ENCODE measurements around the gene ADAMTS3.

The ADAMTS3 gene

GRCh38 chr4:72286910-72287309, 282.1 kb downstream of the ADAMTS3 start:
- Histone ChIP-seq H3K36me3 (no peaks in the 10 kb centered on the region), H3K27me3 (ENCODE audit: insufficient read depth, low read depth, severe bottlenecking) (no peaks in the 10 kb centered on the region), H3K27ac (no peak overlapping the region), H3K9me3 (ENCODE audit: severe bottlenecking) (no peaks in the 10 kb centered on the region), H3K4me3 (ENCODE audit: low read depth, low read length) (no peak overlapping the region)
- DNase-seq, result no peak
- TF ChIP-seq CTCF (IDR thresholded peaks at IDR 0.05; ENCODE audit: low read depth, low read length), result no peak

GRCh38 chr4:72286185-72286584, 282.8 kb downstream of the ADAMTS3 start:
- DNase-seq, result no peak
- no peaks in the 10 kb centered on the region for H3K9me3 ChIP-seq (ENCODE audit: severe bottlenecking)
- no peak for TF ChIP-seq CTCF (IDR thresholded peaks at IDR 0.05; ENCODE audit: low read depth, low read length)
- H3K27ac ChIP-seq, result no peak overlapping the region
- no peaks in the 10 kb centered on the region for H3K27me3 ChIP-seq (ENCODE audit: insufficient read depth, low read depth, severe bottlenecking)
- H3K36me3 ChIP-seq, result no peaks in the 10 kb centered on the region
- H3K4me3 ChIP-seq (ENCODE audit: low read depth, low read length), result no peak overlapping the region

- no peak for TF ChIP-seq CTCF (IDR thresholded peaks at IDR 0.05; ENCODE audit: low read depth, low read length)
- no peak for DNase-seq
- no peaks in the 10 kb centered on the region for H3K36me3 ChIP-seq
- no peak overlapping the region for H3K4me3 ChIP-seq (ENCODE audit: low read depth, low read length)
- H3K27me3 ChIP-seq (ENCODE audit: insufficient read depth, low read depth, severe bottlenecking), result no peaks in the 10 kb centered on the region
- no peaks in the 10 kb centered on the region for H3K9me3 ChIP-seq (ENCODE audit: severe bottlenecking)
- no peak overlapping the region for H3K27ac ChIP-seq
Measured at GRCh38 chr4:72283357-72283756, 285.7 kb downstream of the ADAMTS3 start.

GRCh38 chr4:72280252-72280651, 288.8 kb downstream of the ADAMTS3 start:
- no peak for DNase-seq
- H3K4me3 ChIP-seq (ENCODE audit: low read depth, low read length), result no peak overlapping the region
- TF ChIP-seq CTCF (IDR thresholded peaks at IDR 0.05; ENCODE audit: low read depth, low read length), result no peak
- H3K27ac ChIP-seq, result no peak overlapping the region
- no peaks in the 10 kb centered on the region for H3K27me3 ChIP-seq (ENCODE audit: insufficient read depth, low read depth, severe bottlenecking)
- no peaks in the 10 kb centered on the region for H3K9me3 ChIP-seq (ENCODE audit: severe bottlenecking)
- no peaks in the 10 kb centered on the region for H3K36me3 ChIP-seq

GRCh38 chr4:72275381-72275780, 293.6 kb downstream of the ADAMTS3 start:
- Histone ChIP-seq H3K9me3 (ENCODE audit: severe bottlenecking) (no peaks in the 10 kb centered on the region), H3K27ac (no peak overlapping the region), H3K27me3 (ENCODE audit: insufficient read depth, low read depth, severe bottlenecking) (no peaks in the 10 kb centered on the region), H3K4me3 (ENCODE audit: low read depth, low read length) (no peak overlapping the region), H3K36me3 (no peaks in the 10 kb centered on the region)
- TF ChIP-seq CTCF (IDR thresholded peaks at IDR 0.05; ENCODE audit: low read depth, low read length), result no peak
- DNase-seq, result no peak

- DNase-seq, result no peak
- Histone ChIP-seq H3K27ac (no peak overlapping the region), H3K9me3 (ENCODE audit: severe bottlenecking) (no peaks in the 10 kb centered on the region), H3K36me3 (no peaks in the 10 kb centered on the region), H3K27me3 (ENCODE audit: insufficient read depth, low read depth, severe bottlenecking) (no peaks in the 10 kb centered on the region), H3K4me3 (ENCODE audit: low read depth, low read length) (no peak overlapping the region)
- TF ChIP-seq CTCF (IDR thresholded peaks at IDR 0.05; ENCODE audit: low read depth, low read length), result no peak
Measured at GRCh38 chr4:72274251-72274650, 294.8 kb downstream of the ADAMTS3 start.

Data from WERI-Rb-1 (cell line).